Ureter (tissue), 1 donor: ENCODE results near the gene ZNF865. TPM values are rescaled to one million over a fixed set of nuclear protein-coding genes. Genes with fewer than 3 reads are reported as not detected.
A peak's percentile ranks its signal among the peaks of the same experiment; 100 is the strongest.
"Not testable (repeated sequence)": the region's sequence is repeated elsewhere in the genome, so short reads cannot be mapped to it uniquely, and the experiment has no call there.

Experiments
- DNase-seq: peaks from one replicate; pipeline ENCODE4 v3.0.0-alpha.2; 2020; ENCODE audit warnings: low spot score
- total RNA-seq: library from RNA; stranded (reverse); gene quantifications from one replicate; pipeline ENCODE4 v1.2.4, GENCODE V29; 2023
- donor health status: DM: yes; HTN: yes; CAD: no.

The ZNF865 gene
- 13.6 TPM for total RNA-seq

DNA sequence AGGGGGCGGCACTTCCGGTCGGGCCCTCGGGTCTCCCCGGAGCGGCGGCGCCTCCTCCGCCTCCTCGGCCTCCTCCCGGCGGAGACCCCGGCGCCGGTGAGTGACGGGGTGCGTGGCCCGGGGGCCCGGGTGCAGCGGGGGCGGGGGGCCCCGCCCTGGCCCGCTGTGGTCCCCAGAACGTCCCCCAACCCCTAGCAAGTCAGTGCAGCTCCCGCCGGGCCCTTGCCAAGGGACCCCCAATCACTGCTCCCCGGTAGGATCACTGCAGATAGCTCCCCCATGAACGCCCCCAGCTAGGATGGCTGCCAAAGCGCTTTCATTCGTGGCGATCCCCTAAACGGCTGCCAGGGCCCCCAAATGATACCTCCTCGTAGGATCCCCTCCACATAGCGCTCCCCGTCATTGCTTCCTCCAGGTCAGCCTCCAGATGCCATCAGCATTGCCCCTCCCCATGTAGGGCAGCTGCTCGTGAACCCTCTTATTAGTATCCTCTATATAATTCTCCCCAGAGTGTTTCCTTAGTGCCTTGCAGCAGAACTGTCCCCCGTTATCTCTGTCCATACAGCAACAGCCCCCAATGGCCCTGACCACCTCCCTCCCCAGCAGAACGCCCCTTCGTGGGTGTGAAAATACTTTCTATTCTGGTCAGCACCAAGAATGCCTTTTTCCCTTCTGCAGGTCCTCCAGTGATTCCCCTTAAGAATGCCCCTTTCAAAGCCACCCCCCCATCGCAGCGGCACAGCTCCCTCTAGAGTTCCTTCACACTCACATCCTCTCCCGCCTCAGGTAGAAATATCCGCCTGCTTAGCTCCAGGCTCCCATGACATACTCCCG, at the start of gene ZNF865:
ZNF865 (plus strand) TSS at position 11 of the 834 bp plus-strand sequence. CDS start 7,972 bp downstream, outside the sequence.
- DNase-seq, result peak; percentile 85

DNA sequence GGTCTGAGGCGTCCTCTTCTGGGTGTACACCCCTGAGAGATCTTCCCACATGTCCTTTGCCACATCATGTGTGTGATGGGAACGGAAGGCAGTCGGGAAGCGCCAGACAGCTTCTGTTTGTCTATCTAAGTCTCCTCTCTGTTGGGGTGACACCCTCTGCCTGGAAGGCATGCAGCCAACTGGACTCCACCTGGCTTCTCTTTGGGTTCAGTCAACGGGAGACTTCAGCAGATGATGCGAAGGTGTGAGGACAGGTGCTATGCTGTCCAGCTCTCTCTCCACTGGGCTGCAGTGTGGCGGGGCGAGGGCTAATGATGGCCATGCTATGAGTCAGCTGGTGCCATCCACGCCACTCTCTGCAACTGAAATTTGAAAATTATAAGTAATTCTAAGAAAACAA, 45.8 kb upstream of the ZNF865 start:
- no peak for DNase-seq

DNA sequence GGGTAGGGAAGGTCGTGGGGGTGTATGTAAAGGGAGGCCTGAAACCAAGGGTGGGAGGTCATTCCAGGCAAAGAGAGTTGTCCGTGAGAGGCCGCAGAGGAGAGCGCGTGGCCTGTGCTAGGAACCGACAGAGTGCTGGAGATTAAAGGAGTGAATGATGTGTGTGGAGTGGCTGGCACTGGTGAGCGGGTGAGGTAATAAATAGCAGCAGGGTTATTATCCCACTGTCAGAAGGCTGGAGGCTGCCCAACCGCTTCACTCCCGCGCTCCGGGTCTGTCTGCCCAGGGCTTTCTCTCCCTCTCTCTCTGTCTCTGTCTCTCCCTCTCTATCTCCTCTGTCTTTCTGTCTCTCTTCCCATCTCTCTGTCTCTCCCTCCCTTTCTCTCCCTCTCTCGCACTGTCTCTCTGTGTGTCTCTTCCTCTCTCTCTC, 42.2 kb upstream of the ZNF865 start:
- DNase-seq, result no peak

DNA sequence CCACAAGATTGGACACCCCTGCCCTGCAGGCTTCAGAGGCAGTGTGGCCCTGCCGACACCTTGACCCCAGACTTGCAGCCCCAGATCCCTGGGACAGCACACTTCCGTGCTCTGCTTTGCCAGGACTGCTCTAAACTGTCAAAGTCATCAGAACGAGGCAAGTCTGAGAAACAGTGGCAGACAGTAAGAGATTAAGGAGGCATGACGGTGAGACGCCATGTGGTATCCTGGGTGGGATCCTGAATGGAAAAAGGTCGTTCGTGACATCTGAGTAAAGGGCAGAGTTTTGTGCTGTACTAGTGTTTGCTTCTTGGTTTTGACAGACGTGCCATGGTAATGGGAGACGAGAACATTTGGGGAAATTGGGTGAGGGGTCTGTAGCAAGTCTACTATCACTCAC, 38.6 kb upstream of the ZNF865 start:
- no peak for DNase-seq

DNA sequence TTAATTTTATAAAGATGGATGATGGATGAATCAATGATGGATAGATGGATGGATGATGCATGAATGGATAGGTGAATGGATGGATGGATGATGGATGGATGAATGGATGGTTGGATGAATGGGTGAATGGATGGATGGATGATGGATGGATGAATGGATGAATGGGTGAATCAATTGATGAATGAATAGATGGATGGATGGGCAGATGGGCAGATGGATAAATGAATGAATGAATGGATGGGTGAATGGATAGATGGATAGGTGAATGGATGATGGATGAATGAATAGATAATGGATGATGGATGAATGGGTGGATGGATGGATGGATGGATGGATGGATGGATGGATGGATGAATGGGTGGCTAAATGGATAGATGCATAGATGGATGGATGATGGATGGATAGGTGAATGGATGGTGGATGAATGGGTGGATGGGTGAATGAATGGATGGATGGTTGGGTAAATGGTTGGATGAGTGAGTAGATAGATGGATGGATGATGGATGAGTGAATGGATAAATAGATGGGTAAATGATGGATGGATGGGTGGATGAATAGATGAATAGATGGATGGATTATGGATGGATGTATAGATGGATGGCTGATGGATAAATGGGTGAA, 37.6 kb upstream of the ZNF865 start:
- no peak for DNase-seq

DNA sequence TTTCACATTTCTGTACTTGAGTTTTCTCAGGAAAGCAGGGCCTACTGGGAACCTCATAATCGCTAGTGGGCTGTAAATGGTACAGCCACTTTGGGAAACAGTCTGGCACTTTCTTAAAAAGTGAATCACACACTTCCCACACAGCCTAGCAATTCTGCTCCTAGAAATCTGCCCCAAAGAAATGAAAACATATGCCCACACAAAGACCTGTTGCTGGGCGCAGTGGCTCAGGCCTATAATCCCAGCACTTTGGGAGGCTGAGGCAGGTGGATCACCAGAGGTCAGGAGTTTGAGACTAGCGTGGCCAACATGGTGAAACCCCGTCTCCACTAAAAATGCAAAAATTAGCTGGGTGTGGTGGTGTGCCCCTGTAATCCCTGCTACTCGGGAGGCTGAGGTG, 36.0 kb upstream of the ZNF865 start:
- DNase-seq, result not testable (repeated sequence)

DNA sequence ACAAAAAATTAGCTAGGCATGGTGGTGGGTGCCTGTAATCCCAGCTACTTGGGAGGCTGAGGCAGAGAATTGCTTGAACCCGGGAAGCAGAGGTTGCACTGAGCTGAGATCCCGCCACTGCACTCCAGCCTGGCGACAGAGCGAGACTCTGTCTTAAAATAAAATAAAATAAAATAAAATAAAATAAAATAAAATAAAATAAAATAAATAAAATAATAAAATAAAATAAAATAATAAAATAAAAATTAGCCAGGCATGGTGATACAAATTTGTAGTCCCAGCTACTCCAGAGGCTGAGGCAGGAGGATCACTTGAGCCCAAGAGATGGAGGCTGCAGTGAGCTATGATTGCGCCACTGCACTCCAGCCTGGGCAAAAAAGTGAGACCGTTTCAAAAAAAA, 31.5 kb upstream of the ZNF865 start:
- DNase-seq, result not testable (repeated sequence)

DNA sequence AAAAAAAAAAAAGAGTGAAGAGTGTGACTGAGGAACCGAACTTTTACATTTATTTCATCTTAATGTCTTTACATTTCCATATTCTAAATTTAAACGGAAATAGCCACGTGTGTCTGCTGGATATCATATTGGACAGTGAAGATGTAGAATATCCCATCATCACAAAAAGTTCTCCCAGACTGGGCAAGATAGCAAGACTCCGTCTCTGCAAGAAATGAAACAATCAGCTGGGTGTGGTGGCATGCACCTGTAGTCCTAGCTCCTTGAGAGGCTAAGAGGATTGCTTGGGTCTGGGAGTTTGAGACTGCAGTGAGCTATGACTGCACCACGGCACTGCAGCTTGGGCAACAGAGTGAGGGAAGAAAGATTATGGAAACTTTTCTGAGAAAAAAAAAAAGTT, 28.7 kb upstream of the ZNF865 start:
- DNase-seq, result no peak

DNA sequence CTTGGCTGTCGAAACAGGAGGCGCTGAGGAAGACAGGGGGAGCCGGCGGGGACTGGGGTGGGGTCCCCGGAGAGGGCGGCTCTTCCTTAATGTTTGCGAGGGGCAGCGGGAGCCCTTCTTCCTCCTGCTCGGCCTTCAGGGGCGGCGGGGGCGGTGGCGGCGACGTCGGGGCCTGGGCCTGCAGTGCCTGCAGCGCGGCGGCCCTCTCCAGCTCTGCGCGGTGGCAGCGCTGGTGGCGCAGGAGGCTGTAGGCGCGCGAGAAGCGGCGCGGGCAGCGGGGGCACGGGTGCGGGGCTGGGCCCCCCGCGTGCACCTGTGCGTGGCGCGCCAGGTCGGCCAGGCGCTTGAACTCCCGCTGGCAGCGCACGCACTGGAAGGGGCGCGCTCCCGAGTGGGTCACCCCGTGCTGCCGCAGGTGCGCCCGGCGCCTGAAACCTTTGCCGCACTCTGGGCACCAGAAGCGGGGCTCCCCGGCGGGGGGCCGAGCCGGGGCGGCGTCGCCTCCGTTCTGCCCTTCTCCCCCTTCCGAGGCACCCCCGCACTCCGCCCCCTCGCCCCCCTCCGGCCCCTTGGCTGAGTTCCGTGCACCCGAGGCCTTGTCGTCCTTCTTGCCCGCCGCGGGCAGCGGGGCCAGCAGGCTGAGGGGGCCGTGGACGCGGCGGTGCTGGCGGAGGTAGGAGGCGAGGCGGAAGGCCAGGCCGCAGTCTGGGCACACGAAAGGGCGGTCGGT, 27.3 kb upstream of the ZNF865 start:
- no peak for DNase-seq

DNA sequence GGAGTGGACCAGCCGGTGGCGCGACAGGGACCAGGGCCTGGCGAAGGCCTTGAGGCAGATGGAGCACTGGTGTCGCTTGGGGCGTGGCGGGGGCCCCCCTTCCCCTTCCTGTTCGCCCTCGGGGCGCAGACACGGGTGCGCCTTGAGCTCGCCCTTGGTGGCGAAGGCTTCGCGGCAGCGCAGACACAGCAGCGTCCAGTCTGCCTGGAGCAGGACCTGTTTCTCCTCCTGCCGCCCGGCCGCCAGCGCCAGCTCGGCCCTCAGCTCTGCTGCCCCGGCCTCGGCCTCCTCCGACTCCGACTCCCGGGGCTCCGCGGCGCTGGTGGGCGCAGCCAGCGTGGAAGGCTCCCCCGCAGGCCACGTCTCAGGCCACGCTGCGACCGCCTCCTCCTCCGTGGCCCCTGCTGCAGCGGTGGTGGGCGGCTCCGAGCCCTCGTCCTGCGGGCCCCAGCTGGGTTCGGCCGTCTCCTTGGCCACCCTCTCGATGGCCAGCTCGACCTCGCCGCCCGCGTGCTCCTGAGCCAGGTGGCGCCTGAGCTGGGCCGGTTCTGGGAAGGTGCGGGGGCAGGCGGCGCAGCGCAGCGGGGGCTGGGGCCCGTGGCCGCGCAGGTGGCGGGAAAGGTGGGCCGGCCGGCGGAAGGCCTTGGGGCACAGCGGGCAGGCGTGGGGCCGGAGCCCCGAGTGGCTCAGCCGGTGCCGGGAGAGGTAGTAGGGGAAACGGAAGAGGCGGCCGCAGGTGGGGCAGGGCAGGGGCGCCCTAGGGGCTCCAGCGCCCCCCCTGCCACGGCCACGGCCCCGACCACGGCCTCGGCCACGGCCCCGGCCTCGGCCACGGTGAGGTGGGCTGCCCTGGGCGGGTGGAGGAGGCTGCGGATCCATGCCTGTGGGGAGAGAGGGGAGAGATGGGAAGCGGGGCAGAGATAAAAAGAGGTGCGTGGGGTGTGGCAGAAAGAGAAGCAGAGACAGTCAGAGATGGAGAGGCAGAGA, 26.4 kb upstream of the ZNF865 start:
- DNase-seq, result no peak

DNA sequence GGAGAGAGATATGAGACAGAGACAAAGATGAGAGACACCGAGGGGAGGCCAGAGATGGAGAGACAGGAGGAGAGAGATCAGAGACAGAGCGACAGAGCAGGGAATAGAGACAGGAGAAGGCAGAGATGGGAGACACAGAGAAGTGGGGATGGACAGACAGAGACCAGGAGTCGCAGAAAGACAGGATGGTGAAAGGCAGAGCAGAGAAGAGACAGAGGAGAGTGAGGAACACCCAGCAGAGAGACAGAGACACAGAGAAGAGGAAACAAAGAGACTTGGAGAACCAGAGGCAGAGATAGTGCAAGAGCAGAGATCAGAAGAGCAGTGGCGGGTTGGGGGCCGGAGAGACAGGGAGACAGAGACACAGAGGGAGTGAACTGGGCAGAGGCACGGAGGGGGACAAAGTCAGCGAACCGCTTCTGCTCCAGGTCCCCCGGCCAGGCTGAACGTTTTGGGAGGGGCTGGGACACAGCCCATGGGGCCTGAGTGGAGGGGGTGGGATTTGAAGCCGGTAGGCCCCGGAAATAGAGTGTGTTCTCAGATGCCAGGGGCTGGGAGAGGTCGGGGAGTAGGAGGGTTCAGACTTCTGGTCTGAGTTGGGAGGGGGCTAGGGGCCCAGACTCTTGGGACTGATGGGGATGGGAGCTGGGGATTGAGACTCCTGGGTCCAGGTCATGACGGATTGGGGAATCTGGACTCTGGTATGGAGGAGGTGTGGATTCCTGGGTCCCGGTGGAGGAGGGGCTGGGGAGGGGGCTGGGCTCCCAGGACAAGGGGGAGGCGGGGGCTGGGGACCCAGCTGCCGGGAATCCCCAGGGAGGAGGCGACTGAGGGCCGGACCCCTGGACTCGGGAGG, 25.5 kb upstream of the ZNF865 start:
- DNase-seq, result no peak

DNA sequence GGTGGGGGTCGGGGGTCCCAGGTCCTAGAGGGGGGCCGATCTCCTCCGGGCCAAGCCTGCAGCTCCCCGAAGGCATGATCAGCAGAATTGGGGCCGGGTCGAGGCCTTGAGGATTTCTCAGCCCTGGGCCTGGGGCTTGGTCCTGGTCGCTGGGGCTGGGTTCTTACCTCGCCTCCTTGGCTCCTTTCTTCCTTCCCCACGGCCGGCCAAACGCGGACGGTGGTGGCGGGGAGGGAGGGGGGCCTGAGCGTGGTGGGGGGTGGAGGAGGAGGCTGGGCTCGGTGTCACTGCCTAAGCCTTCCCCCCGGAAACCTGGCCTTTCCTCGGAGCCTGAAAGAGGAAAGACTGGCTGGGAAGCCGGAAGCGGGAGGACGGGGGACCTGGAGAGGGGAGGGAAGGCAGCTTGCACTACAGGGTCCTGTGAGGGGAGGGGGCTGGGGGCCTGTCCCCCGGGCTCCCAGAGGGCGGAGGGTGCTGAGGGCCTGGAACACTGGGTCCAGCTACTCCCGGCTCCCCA, 24.8 kb upstream of the ZNF865 start, which contains the start of gene ZNF579:
ZNF579 (minus strand) TSS at position 221 of the 517 bp plus-strand sequence. CDS start 1,209 bp downstream, outside the sequence.
- peak; percentile 92 for DNase-seq

DNA sequence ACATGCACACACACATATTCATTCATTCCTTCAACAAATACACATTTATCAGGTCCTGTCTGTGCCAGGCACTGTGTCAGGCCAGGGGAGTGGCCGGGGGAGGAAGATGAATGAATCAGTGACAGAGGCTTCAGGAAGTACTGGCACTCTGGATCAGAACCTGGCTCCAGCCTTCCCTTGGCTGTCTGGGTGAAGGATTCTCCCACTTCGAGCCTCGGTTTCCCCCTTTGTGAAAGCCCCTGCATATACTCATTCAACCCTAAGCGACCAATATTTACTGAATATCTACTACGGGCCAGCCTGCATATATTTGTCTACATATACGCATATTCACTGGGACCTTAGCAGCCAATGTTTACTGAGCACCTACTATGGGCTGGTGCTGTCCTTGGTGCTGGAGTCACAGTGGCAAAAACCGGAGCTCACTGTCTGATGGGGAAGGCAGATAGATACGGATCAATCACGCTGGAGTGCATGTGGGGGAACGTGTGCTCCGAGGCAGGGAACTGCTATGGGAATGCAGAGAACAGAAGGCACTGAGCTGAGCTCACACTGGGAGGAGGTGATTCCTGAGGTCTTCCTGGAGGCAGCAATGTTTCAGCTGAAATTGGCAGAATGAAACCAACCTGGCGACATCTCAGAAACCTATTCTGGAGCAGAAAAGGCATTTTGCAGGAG, 24.2 kb upstream of the ZNF865 start:
- DNase-seq, result no peak

DNA sequence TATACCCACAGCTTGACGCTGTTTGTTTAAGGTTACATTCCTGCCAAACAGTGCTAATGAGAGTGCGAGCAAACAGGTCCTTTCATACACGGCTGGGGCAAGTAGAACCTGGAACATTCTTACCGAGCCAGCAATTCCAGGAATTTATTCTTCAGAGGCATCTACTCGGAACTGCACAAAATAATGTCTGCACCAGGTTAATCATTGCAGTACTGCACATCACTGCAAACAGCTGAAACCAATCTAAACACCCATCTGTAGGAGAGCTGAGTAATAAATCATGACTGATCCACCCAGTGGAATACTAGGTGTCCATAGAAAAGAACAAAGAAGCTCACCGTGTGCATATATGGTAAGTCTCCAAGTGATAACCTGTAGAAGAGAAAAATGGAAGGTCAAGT, 23.6 kb upstream of the ZNF865 start:
- no peak for DNase-seq

DNA sequence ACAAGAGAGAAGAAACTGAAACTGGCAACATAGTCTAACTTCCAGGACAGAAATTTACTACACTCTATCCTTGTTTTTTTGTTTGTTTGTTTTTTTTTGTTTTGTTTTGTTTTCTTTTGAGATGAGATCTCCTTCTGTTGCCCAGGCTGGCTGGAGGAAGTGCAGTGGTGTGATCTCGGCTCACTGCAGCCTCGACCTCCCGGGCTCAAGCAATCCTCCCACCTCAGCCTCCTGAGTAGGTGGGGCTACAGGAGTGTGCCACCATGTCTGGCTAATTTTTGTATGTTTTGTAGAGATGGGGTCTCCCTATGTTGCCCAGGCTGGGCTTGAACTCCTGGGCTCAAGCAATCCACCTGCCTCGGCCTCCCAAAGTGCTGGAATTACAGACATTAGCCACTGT, 23.2 kb upstream of the ZNF865 start:
- DNase-seq, result not testable (repeated sequence)

DNA sequence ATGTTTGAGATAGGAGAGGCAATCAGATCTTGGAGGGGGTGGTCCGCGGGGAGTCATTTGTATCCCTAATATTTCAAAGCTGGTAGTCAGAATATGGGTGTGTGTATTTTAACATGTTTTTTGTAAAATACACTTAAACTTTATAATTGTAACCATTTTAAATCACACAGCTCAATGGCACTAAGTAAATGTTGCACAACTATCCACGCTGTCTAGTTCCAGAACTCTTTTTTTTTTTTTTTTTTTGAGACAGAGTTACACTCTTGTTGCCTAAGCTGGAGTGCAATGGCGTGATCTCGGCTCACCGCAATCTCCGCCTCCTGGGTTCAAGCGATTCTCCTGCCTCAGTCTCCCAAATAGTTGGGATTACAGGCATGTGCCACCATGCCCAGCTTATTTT, 21.6 kb upstream of the ZNF865 start:
- not testable (repeated sequence) for DNase-seq

DNA sequence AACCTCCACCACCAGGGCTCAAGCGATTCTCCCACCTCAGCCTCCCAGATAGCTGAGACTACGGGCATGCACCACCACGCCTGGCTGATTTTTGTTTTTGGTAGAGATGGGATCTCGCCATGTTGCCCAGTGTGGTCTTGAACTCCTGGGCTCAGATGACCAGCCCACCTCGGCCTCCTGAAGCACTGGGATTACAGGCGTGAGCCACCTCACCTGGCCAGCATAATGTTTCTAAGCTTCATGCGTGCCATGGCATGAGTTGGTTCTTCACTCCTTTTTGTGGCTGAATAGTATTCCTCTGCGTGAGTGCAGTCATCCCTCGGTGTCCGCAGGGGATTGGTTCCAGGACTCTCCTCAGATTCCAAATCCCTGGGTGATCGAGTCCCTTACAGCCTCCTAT, 20.6 kb upstream of the ZNF865 start:
- no peak for DNase-seq

DNA sequence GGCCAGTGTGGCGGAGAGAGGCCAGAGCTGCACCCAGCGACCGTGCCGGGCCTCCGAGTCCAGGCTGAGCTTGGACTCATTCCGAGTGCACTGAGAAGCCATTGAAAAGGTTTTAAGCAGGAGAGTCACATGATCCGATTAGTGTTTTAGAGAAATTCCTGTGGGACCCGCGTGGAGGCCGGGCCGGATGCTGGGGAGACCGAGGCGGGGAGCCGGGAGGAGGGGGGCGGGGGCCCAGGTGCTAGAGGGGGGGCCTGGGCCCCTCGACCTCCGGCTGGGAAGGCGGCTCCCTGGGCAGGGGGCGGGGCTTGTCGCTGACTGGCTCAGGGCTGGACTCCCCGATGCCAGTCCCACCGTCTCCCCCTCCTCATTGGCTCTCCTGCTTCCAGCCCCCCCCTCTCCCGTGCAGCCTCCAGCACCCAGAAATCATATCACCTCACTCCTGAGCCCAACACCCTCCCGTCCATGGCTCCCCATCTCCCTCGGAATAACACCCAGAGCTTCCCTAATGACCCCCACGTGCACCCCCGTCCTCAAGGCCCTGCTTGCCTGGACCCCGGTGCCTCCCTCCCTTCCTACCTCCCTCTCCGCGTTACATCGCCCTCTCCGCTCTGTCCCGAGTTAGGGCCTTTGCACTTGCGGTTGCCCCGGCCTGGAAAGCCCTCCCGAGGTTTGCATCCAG, 19.6 kb upstream of the ZNF865 start:
- peak; percentile 78 for DNase-seq
